NCI-H82 treated with DMSO at 0.1 percent for 48 hours (cell line): ENCODE measurements around the gene CIAPIN1.
"Not testable (repeated sequence)": the region's sequence is repeated elsewhere in the genome, so short reads cannot be mapped to it uniquely, and the experiment has no call there.

ENCODE experiments used
- DNase-seq: peaks from one replicate; lab custom pipeline; 2025; ENCODE audit not compliant: unreplicated experiment; lab: John Stamatoyannopoulos, UW

CIAPIN1 gene

GRCh38 chr16:57407521-57408353 lies 39.4 kb downstream of the CIAPIN1 start:
- no peak for DNase-seq

GRCh38 chr16:57406881-57407280 lies 40.3 kb downstream of the CIAPIN1 start:
- DNase-seq = no peak

- no peak for DNase-seq
These were observed 42.1 kb downstream of the CIAPIN1 start for GRCh38 chr16:57405097-57405496.

- DNase-seq = no peak
These were observed 43.0 kb downstream of the CIAPIN1 start, which contains the start of gene CCL17 for GRCh38 chr16:57403965-57404817. Gene CCL17, plus strand, starts transcription at chr16:57404767. Its CDS starts 9,166 bp downstream, at chr16:57413933.

GRCh38 chr16:57401943-57402640 lies 45.1 kb downstream of the CIAPIN1 start:
- no peak for DNase-seq

- DNase-seq = not testable (repeated sequence)
These were observed 49.7 kb downstream of the CIAPIN1 start for GRCh38 chr16:57397493-57397892.

- DNase-seq = no peak
These were observed 50.4 kb downstream of the CIAPIN1 start for GRCh38 chr16:57396786-57397185.

- no peak for DNase-seq
These were observed 52.2 kb downstream of the CIAPIN1 start for GRCh38 chr16:57395026-57395425.

GRCh38 chr16:57394444-57394843 lies 52.7 kb downstream of the CIAPIN1 start:
- DNase-seq = no peak

GRCh38 chr16:57392694-57393093 lies 54.5 kb downstream of the CIAPIN1 start:
- DNase-seq = no peak

GRCh38 chr16:57391708-57392107 lies 55.5 kb downstream of the CIAPIN1 start:
- no peak for DNase-seq

GRCh38 chr16:57391300-57391699 lies 55.9 kb downstream of the CIAPIN1 start:
- no peak for DNase-seq

- no peak for DNase-seq
These were observed 56.4 kb downstream of the CIAPIN1 start for GRCh38 chr16:57390636-57391295.

GRCh38 chr16:57389087-57389468 lies 58.1 kb downstream of the CIAPIN1 start:
- no peak for DNase-seq

GRCh38 chr16:57388359-57389086 lies 58.7 kb downstream of the CIAPIN1 start:
- no peak for DNase-seq

GRCh38 chr16:57387598-57388354 lies 59.4 kb downstream of the CIAPIN1 start:
- DNase-seq = no peak

GRCh38 chr16:57386381-57386951 lies 60.7 kb downstream of the CIAPIN1 start:
- no peak for DNase-seq

GRCh38 chr16:57385083-57385482 lies 62.1 kb downstream of the CIAPIN1 start:
- DNase-seq = no peak
